NCI-H2196 treated with DMSO at 0.1 percent for 48 hours (cell line): Measurements from ENCODE around the gene PFKFB3.
"Not testable (repeated sequence)": the region's sequence is repeated elsewhere in the genome, so short reads cannot be mapped to it uniquely, and the experiment has no call there.

Experiments
- DNase-seq: peaks from one replicate; lab custom pipeline; 2025; ENCODE audit not compliant: unreplicated experiment; lab: John Stamatoyannopoulos, UW

Gene PFKFB3

DNA sequence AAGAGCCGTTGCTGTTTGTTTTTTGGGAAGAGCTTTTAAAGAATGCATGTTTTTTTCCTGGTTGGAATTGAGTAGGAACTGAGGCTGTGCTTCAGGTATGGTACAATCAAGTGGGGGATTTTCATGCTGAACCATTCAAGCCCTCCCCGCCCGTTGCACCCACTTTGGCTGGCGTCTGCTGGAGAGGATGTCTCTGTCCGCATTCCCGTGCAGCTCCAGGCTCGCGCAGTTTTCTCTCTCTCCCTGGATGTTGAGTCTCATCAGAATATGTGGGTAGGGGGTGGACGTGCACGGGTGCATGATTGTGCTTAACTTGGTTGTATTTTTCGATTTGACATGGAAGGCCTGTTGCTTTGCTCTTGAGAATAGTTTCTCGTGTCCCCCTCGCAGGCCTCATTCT lies 31.6 kb downstream of the PFKFB3 start:
- DNase-seq: no peak

DNA sequence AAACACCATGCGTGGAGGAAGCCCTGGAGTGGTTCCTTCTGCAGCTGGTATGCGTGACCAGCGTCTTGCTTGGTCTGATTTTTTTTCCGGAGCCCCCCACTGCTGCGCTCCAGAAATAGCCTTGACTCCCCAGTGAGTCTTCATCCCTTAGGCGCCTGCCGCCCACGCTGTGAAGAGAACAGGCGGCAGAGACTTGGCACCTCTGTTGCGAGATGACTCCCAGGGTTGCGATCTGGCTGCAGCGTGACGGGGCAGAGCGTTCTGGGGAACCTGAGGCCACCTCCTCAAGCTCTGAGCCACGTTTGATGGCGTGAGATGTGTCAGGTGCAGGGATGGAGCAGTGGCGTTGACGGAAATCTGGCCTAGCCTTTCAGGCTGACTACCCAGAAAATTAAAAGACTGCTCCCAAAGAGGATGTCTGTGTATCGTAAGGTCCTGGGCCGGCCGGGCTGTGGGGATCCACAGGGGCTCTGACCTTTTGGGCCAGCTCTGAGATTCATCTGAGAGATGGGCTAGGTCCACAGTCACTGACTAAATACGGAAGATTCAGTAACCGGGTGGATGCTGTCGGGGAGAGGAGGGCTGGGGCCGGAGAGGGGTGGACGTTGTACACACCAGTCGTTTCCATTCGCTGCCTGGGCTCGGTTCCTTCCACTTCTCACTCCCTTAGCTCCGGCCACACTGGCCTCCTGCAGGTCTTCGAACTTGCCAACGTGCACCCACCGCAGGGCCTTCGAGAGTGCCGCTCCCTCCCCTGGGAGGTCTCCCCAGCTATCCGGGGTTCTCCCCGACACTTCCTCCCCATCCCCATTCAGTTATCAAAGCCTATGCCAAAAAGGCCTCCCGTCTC lies 33.8 kb downstream of the PFKFB3 start:
- DNase-seq: no peak

DNA sequence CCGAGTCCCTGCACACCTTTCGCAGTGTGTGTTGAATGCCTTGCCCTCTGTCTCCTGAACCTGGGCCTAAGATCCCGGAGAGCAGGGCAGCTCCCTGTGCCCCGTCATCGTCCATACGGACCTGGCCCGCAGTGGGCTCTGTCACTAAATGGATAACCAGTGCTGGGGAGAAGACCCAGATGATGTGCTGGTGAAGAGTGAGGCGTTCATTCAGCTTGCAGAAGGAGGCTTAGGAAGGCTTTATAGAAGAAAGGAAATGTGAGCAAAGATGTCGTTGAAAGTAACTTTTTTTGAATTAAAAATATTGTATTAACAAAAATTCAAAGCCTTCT lies 34.4 kb downstream of the PFKFB3 start:
- no peak for DNase-seq

DNA sequence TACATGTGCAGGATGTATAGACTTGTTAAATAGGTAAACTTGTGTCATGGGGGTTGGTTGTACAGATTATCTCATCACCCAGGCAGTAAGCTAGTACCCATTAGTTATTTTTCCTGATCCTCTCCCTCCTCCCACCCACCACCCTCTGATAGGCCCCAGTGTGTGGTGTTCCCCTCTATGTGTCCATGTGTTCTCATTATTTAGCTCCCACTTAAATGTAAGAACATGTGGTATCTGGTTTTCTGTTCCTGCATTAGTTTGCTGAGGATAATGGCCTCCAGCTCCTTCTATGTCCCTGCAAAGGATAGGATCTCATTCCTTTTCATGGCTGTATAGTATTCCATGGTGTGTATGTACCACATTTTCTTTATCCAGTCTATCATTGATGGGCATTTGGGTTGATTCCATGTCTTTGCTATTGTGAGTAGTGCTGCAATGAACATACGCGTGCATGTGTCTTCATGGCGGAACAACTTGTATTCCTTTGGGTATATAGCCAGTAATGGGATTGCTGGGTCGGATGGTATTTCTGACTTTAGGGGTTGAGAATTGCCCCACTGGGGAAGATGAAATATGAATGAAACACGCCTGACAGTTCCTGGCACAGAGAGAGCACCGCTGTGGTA lies 36.0 kb downstream of the PFKFB3 start:
- DNase-seq: not testable (repeated sequence)

- DNase-seq: no peak
Measured at GRCh38 chr10:6239213-6239991, 36.7 kb downstream of the PFKFB3 start.

DNA sequence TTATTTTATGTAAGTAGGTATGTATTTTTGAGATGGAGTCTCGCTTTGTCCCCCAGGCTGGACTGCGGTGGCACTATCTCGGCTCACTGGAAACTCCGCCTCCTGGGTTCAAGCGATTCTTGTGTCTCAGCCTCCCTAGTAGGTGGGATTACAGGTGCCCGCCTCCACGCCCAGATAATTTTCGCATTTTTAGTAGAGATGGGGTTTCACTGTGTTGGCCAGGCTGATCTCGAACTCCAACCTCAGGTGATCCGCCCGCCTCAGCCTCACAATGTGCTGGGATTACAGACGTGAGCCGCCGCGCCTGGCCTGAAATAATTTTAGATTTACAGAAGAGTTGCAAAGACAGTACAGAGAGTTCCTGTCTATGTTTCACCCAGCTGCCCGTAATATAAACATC lies 37.5 kb downstream of the PFKFB3 start:
- no peak for DNase-seq

GRCh38 chr10:6242089-6242488 lies 39.4 kb downstream of the PFKFB3 start:
- no peak for DNase-seq

DNA sequence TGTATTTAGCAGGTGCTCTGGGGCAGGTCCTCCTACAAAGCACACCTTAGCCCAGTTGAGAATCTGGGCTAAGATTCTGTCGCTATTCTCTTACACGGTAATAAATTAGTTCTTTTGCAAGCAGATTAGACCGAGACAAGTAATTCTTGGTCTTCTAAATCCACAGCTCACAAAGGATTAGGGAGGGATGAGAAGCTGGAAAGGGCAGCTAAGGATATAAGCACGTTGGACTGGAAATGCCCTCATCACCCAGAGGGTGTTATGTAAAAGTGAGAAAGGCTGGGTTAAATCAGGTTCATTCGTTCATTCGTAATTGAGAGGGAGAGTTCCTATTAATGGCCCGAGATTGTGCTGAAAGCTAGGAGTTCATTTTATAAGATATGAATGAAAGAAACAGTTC lies 41.8 kb downstream of the PFKFB3 start:
- no peak for DNase-seq

DNA sequence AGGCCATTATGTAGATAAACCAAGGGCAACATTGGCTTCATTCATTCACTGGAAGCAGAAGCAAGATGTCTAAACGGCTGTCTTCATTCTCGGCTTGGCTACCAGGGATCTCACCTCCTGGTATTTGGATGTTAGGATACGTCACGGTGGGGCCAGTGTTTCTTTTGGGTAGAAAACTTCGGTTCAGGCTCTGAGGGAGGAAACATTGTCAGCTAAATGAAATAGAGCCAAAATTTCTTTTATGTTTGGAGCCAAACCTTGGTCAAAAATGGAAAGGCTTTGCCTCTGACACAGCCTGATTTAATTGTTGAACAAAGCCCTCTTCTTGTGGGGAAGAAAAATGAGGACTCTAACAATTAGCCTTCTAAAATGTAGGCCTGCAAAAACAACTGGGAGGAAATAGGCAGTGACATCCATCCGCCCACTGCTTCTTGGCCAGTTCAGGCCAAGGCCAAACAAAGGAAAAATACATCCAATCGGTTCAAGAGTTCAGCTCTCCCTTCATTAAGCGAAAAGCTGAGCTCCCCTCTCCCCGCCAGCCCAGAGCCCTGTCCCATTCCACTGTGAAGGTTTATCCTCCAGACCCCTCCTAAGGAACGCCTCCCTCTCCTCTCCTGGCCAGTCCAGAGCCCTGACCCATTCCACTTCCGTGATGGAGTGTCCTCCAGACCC lies 44.4 kb downstream of the PFKFB3 start:
- DNase-seq: no peak

DNA sequence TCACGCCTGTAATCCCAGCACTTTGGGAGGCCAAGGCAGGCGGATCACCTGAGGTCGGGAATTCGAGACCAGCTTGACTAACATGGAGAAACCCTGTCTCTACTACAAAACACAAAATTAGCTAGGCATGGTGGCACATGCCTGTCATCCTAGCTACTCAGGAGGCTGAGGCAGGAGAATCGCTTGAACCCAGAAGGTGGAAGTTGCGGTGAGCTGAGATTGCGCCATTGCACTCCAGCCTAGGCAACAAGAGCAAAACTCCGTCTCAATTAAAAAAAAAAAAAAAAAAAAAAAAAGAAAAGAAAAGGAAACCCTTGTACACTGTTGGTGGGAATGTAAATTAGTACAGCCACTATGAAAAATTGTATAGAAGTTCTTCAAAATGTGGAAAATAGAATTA lies 46.2 kb downstream of the PFKFB3 start:
- not testable (repeated sequence) for DNase-seq

DNA sequence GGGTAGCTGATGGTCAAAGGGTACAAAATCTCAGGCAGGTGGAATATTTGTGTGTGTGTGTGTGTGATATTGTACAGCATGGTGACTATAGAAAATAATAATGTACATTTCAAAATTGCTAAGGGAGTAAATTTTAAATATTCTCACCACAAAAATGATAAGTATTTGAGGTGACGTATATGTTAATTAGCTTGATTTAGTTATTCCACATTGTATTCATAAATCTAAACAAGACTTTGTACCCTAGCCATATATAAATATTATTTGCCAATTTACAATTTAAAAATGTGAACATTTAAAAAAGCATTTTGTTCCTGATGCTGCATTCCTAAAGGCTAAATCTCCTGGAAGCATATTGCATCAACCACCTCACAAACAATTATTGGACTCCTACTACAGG lies 47.0 kb downstream of the PFKFB3 start:
- no peak for DNase-seq

GRCh38 chr10:6250745-6251144 lies 48.0 kb downstream of the PFKFB3 start:
- DNase-seq: no peak

DNA sequence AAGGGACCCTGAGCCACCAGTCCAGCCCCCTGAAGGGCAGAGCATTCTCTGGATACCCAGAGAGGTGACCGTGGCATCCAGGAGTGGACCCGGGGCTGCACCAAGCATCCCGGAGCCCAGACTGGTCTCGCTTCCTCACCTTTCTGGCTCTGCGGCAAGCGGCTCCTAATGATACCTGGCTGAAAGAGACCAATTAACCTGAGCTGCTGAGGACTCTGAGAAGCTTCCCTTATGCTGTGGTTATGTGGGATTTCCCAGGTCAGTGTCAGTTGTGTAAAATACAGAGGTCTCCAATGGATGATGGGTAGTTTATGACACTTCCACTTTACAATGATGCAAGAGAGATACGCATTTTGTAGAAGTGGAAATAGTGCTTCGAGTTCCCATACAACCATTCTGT lies 51.5 kb downstream of the PFKFB3 start:
- DNase-seq: no peak

GRCh38 chr10:6255548-6256061 lies 52.9 kb downstream of the PFKFB3 start:
- no peak for DNase-seq

GRCh38 chr10:6256439-6256838 lies 53.7 kb downstream of the PFKFB3 start:
- DNase-seq: no peak

DNA sequence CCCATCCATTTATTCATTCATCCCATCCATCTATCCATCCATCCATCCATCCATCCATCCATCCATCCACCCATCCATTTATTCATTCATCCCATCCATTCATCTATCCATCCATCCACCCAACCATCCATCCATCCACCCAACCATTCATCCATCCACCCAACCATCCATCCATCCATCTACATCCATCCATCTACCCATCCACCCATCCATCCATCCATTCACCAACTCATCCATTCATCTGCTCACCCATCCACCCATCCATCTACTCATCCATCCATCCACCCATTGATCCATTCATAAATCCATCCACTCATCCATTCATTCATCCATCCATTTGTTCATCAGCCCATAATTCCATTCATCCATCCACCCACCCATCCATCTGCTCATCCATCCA lies 56.4 kb downstream of the PFKFB3 start:
- no peak for DNase-seq

DNA sequence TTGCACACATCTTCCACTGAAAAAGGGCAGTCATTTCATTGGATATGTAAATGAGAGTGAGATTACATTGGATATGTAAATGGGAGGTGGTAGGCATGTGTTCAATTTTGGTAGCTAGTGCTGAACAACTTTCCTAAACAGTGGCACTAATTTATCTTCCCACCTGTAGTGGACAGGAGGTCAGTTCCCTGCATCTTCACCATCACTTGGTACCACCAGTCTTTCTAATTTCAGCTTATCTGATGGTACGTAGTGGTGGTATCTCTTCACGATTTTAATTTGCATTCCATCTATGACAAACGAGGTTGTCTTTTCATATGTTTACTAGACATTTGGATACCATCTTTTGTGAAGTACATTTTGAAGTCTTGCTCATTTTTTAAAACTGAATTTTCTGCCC lies 58.1 kb downstream of the PFKFB3 start:
- no peak for DNase-seq

DNA sequence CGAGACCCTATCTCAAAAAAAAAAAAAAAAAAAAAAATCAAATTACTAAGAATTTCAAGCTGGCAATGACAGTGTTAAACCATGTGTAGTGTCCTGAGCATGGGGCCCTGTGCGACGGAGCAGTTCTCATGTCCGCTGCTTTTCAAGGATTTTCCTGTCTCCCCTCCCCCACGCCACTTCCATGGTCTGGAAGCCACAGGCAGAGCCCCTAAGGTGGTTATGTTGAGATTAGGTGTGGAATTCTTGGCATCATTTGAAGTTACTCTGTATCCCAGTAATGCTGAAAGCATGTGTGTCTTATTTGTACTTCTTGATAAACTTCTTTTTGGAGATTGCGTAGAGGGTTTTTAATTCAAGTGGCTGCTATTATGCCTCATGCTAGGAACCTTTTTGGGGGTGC lies 65.2 kb downstream of the PFKFB3 start:
- DNase-seq: no peak

DNA sequence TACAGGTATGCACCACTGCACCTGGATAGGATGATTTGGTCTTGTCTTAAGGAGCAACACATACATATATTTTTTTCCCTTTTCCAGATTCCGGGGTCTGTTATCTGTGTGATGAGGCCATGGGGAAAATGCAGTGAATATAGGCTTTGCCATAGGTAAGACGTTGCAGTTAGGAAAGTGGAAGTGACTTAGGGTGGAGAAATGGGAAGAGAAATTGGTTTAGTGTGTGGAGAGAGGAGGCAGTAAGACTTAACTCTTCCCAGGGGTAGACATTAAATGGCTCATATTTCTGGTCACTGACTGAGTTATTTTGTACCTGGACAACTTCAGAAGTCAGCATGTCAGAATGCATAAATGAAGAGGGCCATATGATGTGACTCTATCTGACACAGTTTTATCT lies 66.7 kb downstream of the PFKFB3 start:
- no peak for DNase-seq

DNA sequence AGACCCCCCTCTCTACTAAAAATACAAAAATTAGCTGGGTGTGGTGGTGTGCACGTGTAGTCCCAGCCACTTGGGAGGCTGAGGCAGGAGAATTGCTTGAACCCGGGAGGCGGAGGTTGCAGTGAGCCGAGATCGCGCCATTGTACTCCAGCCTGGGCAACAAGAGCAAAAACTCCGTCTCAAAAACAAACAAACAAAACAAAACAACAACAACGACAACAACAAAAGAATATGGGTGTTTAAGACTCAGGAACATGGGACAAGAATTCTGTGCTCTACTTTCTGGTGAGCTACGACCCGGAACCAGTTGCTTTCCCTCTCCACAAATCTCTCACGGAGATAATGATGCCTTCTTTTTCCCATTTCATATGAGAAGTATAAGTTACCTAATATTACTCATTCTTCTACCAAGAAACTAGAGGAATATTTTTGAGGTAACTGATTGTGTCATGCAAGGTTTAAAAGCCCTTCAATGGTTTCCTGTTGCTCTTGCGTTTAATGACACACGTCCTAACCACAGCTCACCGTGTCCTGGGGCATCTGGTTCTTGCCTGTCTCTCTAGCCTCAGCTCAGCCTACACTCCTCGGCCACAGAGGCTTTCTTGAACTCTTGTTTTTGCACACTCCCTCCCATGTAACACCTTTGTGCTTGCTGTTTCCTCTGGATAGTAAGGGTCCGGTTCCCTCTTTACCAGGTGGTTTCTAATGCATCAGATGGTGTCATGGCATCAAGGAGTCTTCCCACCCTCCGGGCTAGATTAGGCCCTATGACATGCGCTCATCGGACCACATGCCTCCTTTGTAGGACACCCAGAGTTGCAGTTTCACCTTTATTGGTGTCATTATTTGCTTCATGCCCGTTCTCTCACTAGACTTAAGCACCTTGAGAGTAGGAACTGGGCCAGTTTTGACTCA lies 67.5 kb downstream of the PFKFB3 start:
- no peak for DNase-seq
